ENCODE data around the gene CD300LF. TPM values are rescaled to one million over a fixed set of nuclear protein-coding genes. Genes with fewer than 3 reads are reported as not detected.
A peak's percentile ranks its signal among the peaks of the same experiment; 100 is the strongest.

The CD300LF gene
- total and polyA plus RNA-seq, 10 of the 15 experiments (the other 5 are each of a cell fraction or from before 2014, with no cell fraction given) = 0.15 TPM; not detected in 9

DNA sequence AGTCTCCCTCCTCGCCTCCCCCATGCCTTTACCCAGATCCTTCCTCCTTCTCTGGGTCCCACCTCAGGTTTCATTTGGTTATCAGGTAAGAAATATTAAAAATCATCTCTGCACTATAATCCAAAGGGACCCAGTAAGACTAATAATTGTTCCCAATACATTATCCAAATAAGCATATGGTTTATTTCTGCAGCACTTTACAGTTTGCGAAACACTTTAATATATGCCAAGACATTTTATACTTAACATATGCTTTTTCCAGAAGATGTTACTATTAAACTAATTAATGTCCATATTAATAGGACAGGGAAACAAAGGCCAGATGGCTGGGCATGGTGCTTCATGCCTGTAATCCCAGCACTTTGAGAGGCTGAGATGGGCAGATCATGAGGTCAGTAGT is 33.3 kb downstream of the CD300LF start:
- ChIA-PET SMC1A (ENCODE audit: uncharacterized antibody, unreplicated experiment) (interaction anchor here (1.4 kb wide), 1 partner anchor 14 kb away, joined by 4 read pairs; no protein-coding TSS in a partner anchor), RAD21 (ENCODE audit: unreplicated experiment) (interaction anchor here (1.4 to 2.4 kb wide), 2 partner anchors 22 to 59 kb away, joined by 5 to 10 read pairs; partner anchors contain the start of gene RAB37), CTCF (interaction anchor here (0.8 to 1.5 kb wide), 2 partner anchors 57 to 312 kb away, joined by 3 read pairs; partner anchors contain the start of gene RAB37), POLR2A (interaction anchor here (0.6 kb wide), 1 partner anchor 42 kb away, joined by 3 read pairs; no protein-coding TSS in a partner anchor)
- Histone ChIP-seq H4K20me1 (ENCODE audit: control insufficient read depth, insufficient read depth) (no peaks in the 10 kb centered on the region), H3K9me3 (replicated peaks; ENCODE audit: control insufficient read depth, insufficient read depth, low read length) (no peaks in the 10 kb centered on the region), H3K4me1 (ENCODE audit: control insufficient read depth, insufficient read depth, low read length) (0 out of 2 replicates have a peak, but pooled peaks cover 3% of the 10 kb centered on the region), H3K9ac (ENCODE audit: control insufficient read depth, insufficient read depth, low read length) (no peak overlapping the region), H3K27ac (ENCODE audit: control insufficient read depth, insufficient read depth) (no peak overlapping the region), H3K27me3 (replicated peaks in 1 of 2; ENCODE audit: control insufficient read depth in 2 of 2, insufficient read depth in 2 of 2, low read length in 1 of 2) (peaks cover 0 to 3% of the 10 kb centered on the region in 2 experiments; a peak in 2 of 4 replicates), H3K36me3 (ENCODE audit: control insufficient read depth in 2 of 2, insufficient read depth in 2 of 2, low read length in 1 of 2) (no peaks in the 10 kb centered on the region), H3K4me2 (ENCODE audit: control insufficient read depth, insufficient read depth) (no peak overlapping the region), H3K79me2 (ENCODE audit: control insufficient read depth, insufficient read depth, low read length) (no peaks in the 10 kb centered on the region), H3K4me3 (no peak overlapping the region), H2AFZ (ENCODE audit: control insufficient read depth, low read depth, low read length) (no peak overlapping the region)
- WGBS (ENCODE audit: insufficient coverage, insufficient replicate concordance, low lambda C conversion rate, missing lambda C conversion rate) = 50% methylated on average over 2 of the region's 2 CpGs
- DNase-seq (ENCODE audit: low read depth, low spot score) = no peak
- no peak for FAIRE-seq
- TF ChIP-seq, protein P1, sequence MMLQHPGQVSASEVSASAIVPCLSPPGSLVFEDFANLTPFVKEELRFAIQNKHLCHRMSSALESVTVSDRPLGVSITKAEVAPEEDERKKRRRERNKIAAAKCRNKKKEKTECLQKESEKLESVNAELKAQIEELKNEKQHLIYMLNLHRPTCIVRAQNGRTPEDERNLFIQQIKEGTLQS (IDR thresholded peaks at IDR 0.05; ENCODE audit: borderline replicate concordance, extremely low read depth, low read depth, low read length) = no peak
- TF ChIP-seq SREBF2 (IDR thresholded peaks at IDR 0.05; ENCODE audit: low read length) (no peak), SIN3A (IDR thresholded peaks at IDR 0.05; ENCODE audit: low read depth, low read length) (no peak)
- BruUV-seq (replicated peaks) = no TSS peak
- intact Hi-C loops (cut with micrococcal nuclease; ENCODE audit: unreplicated experiment) (no loop called here), in situ Hi-C loops (cut with MboI) (no loop called here)
- ATAC-seq = no peak

DNA sequence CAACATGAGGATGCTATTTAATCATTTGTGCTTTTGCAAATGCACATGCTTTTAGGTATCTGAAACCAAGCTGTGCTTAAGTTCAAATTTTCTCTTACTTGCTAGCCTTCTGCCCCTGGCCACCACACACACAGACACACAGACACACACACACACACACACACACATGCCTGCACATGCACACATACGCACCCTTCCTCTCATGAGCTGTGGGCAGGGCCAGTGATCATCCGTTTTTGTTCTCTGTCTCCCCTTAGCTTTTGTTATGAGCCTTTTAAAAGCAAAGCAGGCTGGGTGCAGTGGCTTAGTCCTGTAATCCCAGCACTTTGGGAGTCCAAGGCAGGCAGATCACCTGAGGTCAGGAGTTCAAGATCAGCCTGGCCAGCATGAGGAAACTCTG is 34.2 kb downstream of the CD300LF start:
- Histone ChIP-seq H4K20me1 (ENCODE audit: control insufficient read depth, insufficient read depth) (no peaks in the 10 kb centered on the region), H3K9me3 (replicated peaks; ENCODE audit: control insufficient read depth, insufficient read depth, low read length) (no peaks in the 10 kb centered on the region), H3K79me2 (ENCODE audit: control insufficient read depth, insufficient read depth, low read length) (no peaks in the 10 kb centered on the region), H3K4me3 (no peak overlapping the region), H3K27me3 (replicated peaks in 1 of 2; ENCODE audit: control insufficient read depth in 2 of 2, insufficient read depth in 2 of 2, low read length in 1 of 2) (peaks cover 0 to 3% of the 10 kb centered on the region in 2 experiments; a peak in 2 of 4 replicates), H3K27ac (ENCODE audit: control insufficient read depth, insufficient read depth) (no peak overlapping the region), H3K4me1 (ENCODE audit: control insufficient read depth, insufficient read depth, low read length) (0 out of 2 replicates have a peak, but pooled peaks cover 3% of the 10 kb centered on the region), H2AFZ (ENCODE audit: control insufficient read depth, low read depth, low read length) (no peak overlapping the region), H3K9ac (ENCODE audit: control insufficient read depth, insufficient read depth, low read length) (no peak overlapping the region), H3K4me2 (ENCODE audit: control insufficient read depth, insufficient read depth) (no peak overlapping the region), H3K36me3 (ENCODE audit: control insufficient read depth in 2 of 2, insufficient read depth in 2 of 2, low read length in 1 of 2) (no peaks in the 10 kb centered on the region)
- ChIA-PET SMC1A (ENCODE audit: uncharacterized antibody, unreplicated experiment) (interaction anchor here (0.7 to 1.4 kb wide), 2 partner anchors 13 to 58 kb away, joined by 3 to 4 read pairs; no protein-coding TSS in a partner anchor), POLR2A (interaction anchor here (0.7 kb wide), 2 partner anchors 95 to 196 kb away, joined by 3 read pairs; no protein-coding TSS in a partner anchor), RAD21 (ENCODE audit: unreplicated experiment) (interaction anchor here (1.4 to 2.4 kb wide), 2 partner anchors 21 to 59 kb away, joined by 5 to 10 read pairs; partner anchors contain the start of gene RAB37), CTCF (interaction anchor here (0.8 to 3.0 kb wide), 4 partner anchors 21 to 311 kb away, joined by 3 to 18 read pairs (median 4); partner anchors contain the start of gene RAB37)
- in situ Hi-C loops (cut with MboI) (no loop called here), intact Hi-C loops (cut with micrococcal nuclease; ENCODE audit: unreplicated experiment) (no loop called here)
- TF ChIP-seq ZNF217 (IDR thresholded peaks at IDR 0.05) = no peak
- peak in 1 of 2 experiments; percentile 42; a peak in 1 of 4 replicates for TF ChIP-seq BHLHE40 (IDR thresholded peaks at IDR 0.05; ENCODE audit: borderline replicate concordance in 1 of 2, low read depth in 2 of 2, low read length in 1 of 2)
- DNase-seq (ENCODE audit: low read depth, low spot score) (no peak), ATAC-seq (no peak), FAIRE-seq (no peak)
- BruUV-seq (replicated peaks) = no TSS peak
- 5% methylated on average over 2 of the region's 2 CpGs for WGBS (ENCODE audit: insufficient coverage, insufficient replicate concordance, low lambda C conversion rate, missing lambda C conversion rate)
